HCT116 (cell line): ENCODE data around the gene ARHGEF1.

Source experiments
- CTCF ChIP-seq, 3 experiments: fragments of 200-600 bp in 1 of 3; sonication (generic) in 1 of 3; IDR thresholded peaks in 2 of 3; conservative IDR thresholded peaks in 1 of 3; 2 replicates each; pipeline ENCODE4 v1.5.1; 2012 to 2017; ENCODE audit warnings: low read depth in 2 of 3, low read length in 2 of 3, antibody characterized with exemption in 1 of 3, borderline replicate concordance in 1 of 3, control low read depth in 1 of 3, mild to moderate bottlenecking in 1 of 3, mixed read lengths in 1 of 3, mixed run types in 1 of 3, moderate library complexity in 1 of 3; ENCODE audit not compliant: insufficient read depth in 1 of 3
- EGR1 ChIP-seq: IDR thresholded peaks from 2 replicates; pipeline ENCODE4 v1.6.1; 2012; ENCODE audit warnings: low read depth
- EZH2 ChIP-seq: fragments of 200-600 bp; sonication (generic); IDR thresholded peaks from 2 replicates; pipeline ENCODE4 v1.6.1; 2017; ENCODE audit warnings: antibody characterized with exemption, mixed run types
- FOSL1 ChIP-seq: IDR thresholded peaks from 2 replicates; pipeline ENCODE4 v1.6.1; 2012; ENCODE audit warnings: low read depth
- POLR2A ChIP-seq: IDR thresholded peaks from 2 replicates; pipeline ENCODE4 v1.7.0; 2011; ENCODE audit warnings: borderline replicate concordance; ENCODE audit not compliant: insufficient read depth, insufficient read length; ENCODE audit errors: extremely low read depth
- POLR2AphosphoS5 ChIP-seq: IDR thresholded peaks from 2 replicates; pipeline ENCODE4 v1.6.1; 2011; ENCODE audit warnings: mild to moderate bottlenecking, low read depth, low read length, moderate library complexity
- RAD21 ChIP-seq: IDR thresholded peaks from 2 replicates; pipeline ENCODE4 v1.6.1; 2012; ENCODE audit warnings: low read depth, mild to moderate bottlenecking
- SIN3A ChIP-seq: IDR thresholded peaks from 2 replicates; pipeline ENCODE4 v1.6.1; 2012; ENCODE audit warnings: low read depth
- TCF7L2 ChIP-seq: IDR thresholded peaks from 2 replicates; pipeline ENCODE4 v1.7.0; 2011; ENCODE audit warnings: borderline replicate concordance, inconsistent platforms; ENCODE audit not compliant: insufficient read depth, insufficient read length; ENCODE audit errors: extremely low read depth
- YY1 ChIP-seq: IDR thresholded peaks from 2 replicates; pipeline ENCODE4 v1.6.1; 2011; ENCODE audit warnings: low read length, low read depth, moderate library complexity, mild to moderate bottlenecking; ENCODE audit not compliant: insufficient replicate concordance; ENCODE audit errors: extremely low read depth
- ZFX ChIP-seq: fragments of 450-650 bp; IDR thresholded peaks from 2 replicates; pipeline ENCODE4 v1.6.1; 2017
- TF ChIP-seq, protein P1 (sequence below): IDR thresholded peaks from 2 replicates; pipeline ENCODE4 v1.6.1; 2012; ENCODE audit warnings: low read depth

- TF ChIP-seq CTCF (IDR thresholded peaks at IDR 0.05 in 2 of 3, conservative IDR thresholded peaks at IDR 0.05 in 1 of 3; ENCODE audit: borderline replicate concordance in 1 of 3, insufficient read depth in 1 of 3, low read depth in 2 of 3, low read length in 2 of 3): no peak
- no peak for TF ChIP-seq RAD21
- TF ChIP-seq POLR2AphosphoS5: no peak
- no peak for TF ChIP-seq POLR2A
- no peak for TF ChIP-seq FOSL1
- TF ChIP-seq YY1: no peak
- TF ChIP-seq, protein P1, sequence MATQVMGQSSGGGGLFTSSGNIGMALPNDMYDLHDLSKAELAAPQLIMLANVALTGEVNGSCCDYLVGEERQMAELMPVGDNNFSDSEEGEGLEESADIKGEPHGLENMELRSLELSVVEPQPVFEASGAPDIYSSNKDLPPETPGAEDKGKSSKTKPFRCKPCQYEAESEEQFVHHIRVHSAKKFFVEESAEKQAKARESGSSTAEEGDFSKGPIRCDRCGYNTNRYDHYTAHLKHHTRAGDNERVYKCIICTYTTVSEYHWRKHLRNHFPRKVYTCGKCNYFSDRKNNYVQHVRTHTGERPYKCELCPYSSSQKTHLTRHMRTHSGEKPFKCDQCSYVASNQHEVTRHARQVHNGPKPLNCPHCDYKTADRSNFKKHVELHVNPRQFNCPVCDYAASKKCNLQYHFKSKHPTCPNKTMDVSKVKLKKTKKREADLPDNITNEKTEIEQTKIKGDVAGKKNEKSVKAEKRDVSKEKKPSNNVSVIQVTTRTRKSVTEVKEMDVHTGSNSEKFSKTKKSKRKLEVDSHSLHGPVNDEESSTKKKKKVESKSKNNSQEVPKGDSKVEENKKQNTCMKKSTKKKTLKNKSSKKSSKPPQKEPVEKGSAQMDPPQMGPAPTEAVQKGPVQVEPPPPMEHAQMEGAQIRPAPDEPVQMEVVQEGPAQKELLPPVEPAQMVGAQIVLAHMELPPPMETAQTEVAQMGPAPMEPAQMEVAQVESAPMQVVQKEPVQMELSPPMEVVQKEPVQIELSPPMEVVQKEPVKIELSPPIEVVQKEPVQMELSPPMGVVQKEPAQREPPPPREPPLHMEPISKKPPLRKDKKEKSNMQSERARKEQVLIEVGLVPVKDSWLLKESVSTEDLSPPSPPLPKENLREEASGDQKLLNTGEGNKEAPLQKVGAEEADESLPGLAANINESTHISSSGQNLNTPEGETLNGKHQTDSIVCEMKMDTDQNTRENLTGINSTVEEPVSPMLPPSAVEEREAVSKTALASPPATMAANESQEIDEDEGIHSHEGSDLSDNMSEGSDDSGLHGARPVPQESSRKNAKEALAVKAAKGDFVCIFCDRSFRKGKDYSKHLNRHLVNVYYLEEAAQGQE: no peak
- TF ChIP-seq EGR1: no peak
- no peak for TF ChIP-seq EZH2
- no peak for TF ChIP-seq ZFX
- TF ChIP-seq TCF7L2: no peak
- no peak for TF ChIP-seq SIN3A
Observed at GRCh38 chr19:41917676-41918075, 34.7 kb downstream of the ARHGEF1 start.
